Liver (tissue), 9 donors: ENCODE results near the gene ARHGAP27. TPM values are rescaled to one million over a fixed set of nuclear protein-coding genes. Genes with fewer than 3 reads are reported as not detected.

Experiments
- DNase-seq: peaks from one replicate; pipeline ENCODE4 v3.0.0-alpha.2; 2017; ENCODE audit warnings: low spot score
- H3K27ac ChIP-seq, 2 donors: one replicate each; pipeline ENCODE4 v1.7.0; 2013; ENCODE audit warnings: inconsistent platforms in 2 of 2, low read length in 2 of 2, control low read depth in 1 of 2, low read depth in 1 of 2, mild to moderate bottlenecking in 1 of 2
- H3K27me3 ChIP-seq, 4 donors: one replicate each; pipeline versions ENCODE4 v1.6.1 to v1.7.0; 2013; ENCODE audit warnings: low read length in 3 of 4, inconsistent platforms in 1 of 4, mild to moderate bottlenecking in 1 of 4, moderate library complexity in 1 of 4; ENCODE audit not compliant: control insufficient read depth in 4 of 4, insufficient read depth in 4 of 4
- H3K36me3 ChIP-seq, 4 donors: one replicate each; pipeline versions ENCODE4 v1.6.1 to v1.7.0; 2013; ENCODE audit warnings: low read length in 3 of 4, mild to moderate bottlenecking in 3 of 4, low read depth in 1 of 4, moderate library complexity in 1 of 4; ENCODE audit not compliant: control insufficient read depth in 4 of 4, insufficient read depth in 3 of 4
- H3K4me1 ChIP-seq, 4 donors: one replicate each; pipeline versions ENCODE4 v1.6.1 to v1.7.0; 2013; ENCODE audit warnings: low read length in 3 of 4, mild to moderate bottlenecking in 3 of 4, moderate library complexity in 1 of 4; ENCODE audit not compliant: control insufficient read depth in 4 of 4, insufficient read depth in 4 of 4
- H3K4me3 ChIP-seq, 3 donors: one replicate each; pipeline versions ENCODE4 v1.6.1 to v1.7.0; 2013; ENCODE audit warnings: low read length in 3 of 3, control low read depth in 1 of 3, low read depth in 1 of 3, mild to moderate bottlenecking in 1 of 3
- H3K9ac ChIP-seq, 2 donors: one replicate each; pipeline ENCODE4 v1.7.0; 2013; ENCODE audit warnings: low read length in 2 of 2, mild to moderate bottlenecking in 2 of 2, moderate library complexity in 2 of 2, control low read depth in 1 of 2, low read depth in 1 of 2
- H3K9me3 ChIP-seq, 4 donors: one replicate each; pipeline versions ENCODE4 v1.6.1 to v1.7.0; 2013; ENCODE audit warnings: low read length in 3 of 4; ENCODE audit not compliant: control insufficient read depth in 4 of 4
- EGR1 ChIP-seq, 2 donors: IDR thresholded peaks; 2 replicates each; pipeline ENCODE4 v1.6.1; 2016 to 2018; ENCODE audit warnings: antibody characterized with exemption in 2 of 2, low read depth in 2 of 2
- FOXA1 ChIP-seq: IDR thresholded peaks from 2 replicates; pipeline ENCODE4 v1.6.1; 2016; ENCODE audit warnings: antibody characterized with exemption
- FOXA2 ChIP-seq: IDR thresholded peaks from 2 replicates; pipeline ENCODE4 v1.6.1; 2016; ENCODE audit warnings: antibody characterized with exemption
- GABPA ChIP-seq, 2 donors: IDR thresholded peaks in 1 of 2; conservative IDR thresholded peaks in 1 of 2; 2 replicates each; pipeline ENCODE4 v1.6.1; 2016; ENCODE audit warnings: antibody characterized with exemption in 2 of 2, mild to moderate bottlenecking in 1 of 2, moderate library complexity in 1 of 2
- HNF4A ChIP-seq, 2 donors: conservative IDR thresholded peaks; 2 replicates each; pipeline ENCODE4 v1.6.1; 2016; ENCODE audit warnings: antibody characterized with exemption in 2 of 2, mild to moderate bottlenecking in 2 of 2
- JUND ChIP-seq, 2 donors: IDR thresholded peaks; 2 replicates each; pipeline ENCODE4 v1.6.1; 2016; ENCODE audit warnings: antibody characterized with exemption in 2 of 2
- NR2F2 ChIP-seq: IDR thresholded peaks from 2 replicates; pipeline ENCODE4 v1.6.1; 2016; ENCODE audit warnings: antibody characterized with exemption
- RAD21 ChIP-seq, 2 donors: IDR thresholded peaks; 2 replicates each; pipeline ENCODE4 v1.6.1; 2016; ENCODE audit warnings: antibody characterized with exemption in 2 of 2, mild to moderate bottlenecking in 2 of 2
- REST ChIP-seq: IDR thresholded peaks from 2 replicates; pipeline ENCODE4 v1.6.1; 2016; ENCODE audit warnings: antibody characterized with exemption, mild to moderate bottlenecking
- RXRA ChIP-seq, 2 donors: IDR thresholded peaks; 2 replicates each; pipeline ENCODE4 v1.6.1; 2017 to 2018; ENCODE audit warnings: antibody characterized with exemption in 2 of 2, mild to moderate bottlenecking in 1 of 2
- TAF1 ChIP-seq: conservative IDR thresholded peaks from 2 replicates; pipeline ENCODE4 v1.6.1; 2016; ENCODE audit warnings: antibody characterized with exemption, mild to moderate bottlenecking
- YY1 ChIP-seq: IDR thresholded peaks from 2 replicates; pipeline ENCODE4 v1.6.1; 2016; ENCODE audit warnings: antibody characterized with exemption, mild to moderate bottlenecking
- WGBS: extraction: QIAGEN DNeasy Blood & Tissue Kit; methylation state at CpG from one replicate; pipeline ENCODE4 v1.1.7; 2013; 5-methylcytosine and 5-hydroxymethylcytosine counted together
- polyA plus RNA-seq, 2 donors: library from polyadenylated mRNA; stranded (reverse) in 1 of 2; unstranded in 1 of 2; fragments of 200-250 nt in 1 of 2; fragments of >200 nt in 1 of 2; fragmentation: Nextera tagmentation in 1 of 2; extraction: Ambion mirVana in 1 of 2; gene quantifications; one replicate each; pipeline versions ENCODE4 v1.2.1 to v1.2.3, GENCODE V29; 2013 to 2015
- total RNA-seq, 2 donors: library from RNA; depleted of rRNA; stranded (reverse); fragments of >200 nt; gene quantifications; one replicate each; pipeline ENCODE4 v1.2.3, GENCODE V29; 2014
- TF ChIP-seq, protein P1 (sequence below): IDR thresholded peaks from 2 replicates; pipeline ENCODE4 v1.6.1; 2016; ENCODE audit warnings: antibody characterized with exemption
- TF ChIP-seq, protein P2 (sequence below): IDR thresholded peaks from 2 replicates; pipeline ENCODE4 v1.6.1; 2016; ENCODE audit warnings: antibody characterized with exemption
- TF ChIP-seq, protein P3 (sequence below): IDR thresholded peaks from 2 replicates; pipeline ENCODE4 v1.6.1; 2016; ENCODE audit warnings: antibody characterized with exemption
- donor health status: healthy.
- donor health status: healthy.
- donor health status: healthy.
- donor health status: healthy.
- donor health status: healthy.

The ARHGAP27 gene
- total and polyA plus RNA-seq, 4 donors: 1.8 to 10.9 (median 7.8) TPM

DNA sequence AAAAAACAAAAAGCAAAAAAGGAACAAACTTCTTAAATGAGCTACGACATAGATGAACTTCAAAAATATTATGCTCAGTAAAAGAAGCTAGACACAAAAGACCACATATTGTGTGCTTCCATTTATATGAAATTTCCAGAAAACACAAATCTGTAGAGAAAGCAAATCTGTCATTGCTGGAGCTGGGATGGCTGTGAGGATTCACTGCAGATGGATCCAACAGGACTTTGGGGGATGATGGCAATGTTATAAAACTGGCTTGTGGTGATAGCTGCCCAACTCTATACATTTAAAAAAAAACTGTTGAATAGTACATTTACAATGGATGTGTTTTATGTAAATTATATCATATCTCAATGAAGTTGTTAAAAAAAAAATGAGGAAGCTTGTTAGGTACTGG lies 63.2 kb downstream of the ARHGAP27 start:
- TF ChIP-seq, protein P1, sequence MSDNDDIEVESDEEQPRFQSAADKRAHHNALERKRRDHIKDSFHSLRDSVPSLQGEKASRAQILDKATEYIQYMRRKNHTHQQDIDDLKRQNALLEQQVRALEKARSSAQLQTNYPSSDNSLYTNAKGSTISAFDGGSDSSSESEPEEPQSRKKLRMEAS: no peak
- TF ChIP-seq YY1 (no peak), NR2F2 (no peak), REST (no peak)
- TF ChIP-seq, protein P2, sequence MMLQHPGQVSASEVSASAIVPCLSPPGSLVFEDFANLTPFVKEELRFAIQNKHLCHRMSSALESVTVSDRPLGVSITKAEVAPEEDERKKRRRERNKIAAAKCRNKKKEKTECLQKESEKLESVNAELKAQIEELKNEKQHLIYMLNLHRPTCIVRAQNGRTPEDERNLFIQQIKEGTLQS: no peak
- no peaks in the 10 kb centered on the region for H3K36me3 ChIP-seq
- WGBS: 92% methylated on average over 1 of the region's 1 CpG
- H3K27ac ChIP-seq: no peak overlapping the region
- H3K9ac ChIP-seq: no peak overlapping the region
- no peak for DNase-seq
- peaks cover 0 to 16% (median 11%) of the 10 kb centered on the region in 4 donors for H3K4me1 ChIP-seq
- H3K9me3 ChIP-seq: no peaks in the 10 kb centered on the region
- no peaks in the 10 kb centered on the region for H3K27me3 ChIP-seq
- H3K4me3 ChIP-seq: no peak overlapping the region

DNA sequence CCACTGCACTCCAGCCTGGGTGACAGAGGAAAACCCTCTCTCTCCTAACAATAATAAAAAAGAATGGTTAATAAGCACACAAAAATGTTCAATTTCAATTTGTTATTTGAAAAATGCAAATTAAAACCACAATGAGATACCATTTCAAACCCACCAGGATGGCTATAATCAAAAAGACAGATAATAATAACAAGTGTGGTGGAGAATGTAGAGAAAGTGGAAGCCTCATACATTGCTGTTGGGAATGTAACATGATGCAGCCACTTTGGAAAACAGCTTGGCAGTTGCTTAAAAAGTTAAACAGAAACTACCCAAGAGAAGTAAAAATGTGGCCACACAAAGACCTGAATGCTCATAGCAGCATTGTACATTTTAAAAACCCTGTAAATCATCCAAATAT lies 64.0 kb downstream of the ARHGAP27 start:
- H3K4me3 ChIP-seq: no peak overlapping the region
- DNase-seq: no peak
- no peaks in the 10 kb centered on the region for H3K27me3 ChIP-seq
- no peak overlapping the region for H3K9ac ChIP-seq
- no peak for TF ChIP-seq HNF4A (conservative IDR thresholded peaks at IDR 0.05)
- TF ChIP-seq FOXA2: no peak
- TF ChIP-seq GABPA (IDR thresholded peaks at IDR 0.05 in 1 of 2, conservative IDR thresholded peaks at IDR 0.05 in 1 of 2): no peak
- TF ChIP-seq RAD21 (IDR thresholded peaks at IDR 0.05): no peak
- no peak for TF ChIP-seq JUND (IDR thresholded peaks at IDR 0.05)
- TF ChIP-seq, protein P1: no peak
- no peak for TF ChIP-seq RXRA (IDR thresholded peaks at IDR 0.05)
- TF ChIP-seq NR2F2: no peak
- TF ChIP-seq, protein P2: no peak
- no peak for TF ChIP-seq YY1
- no peak for TF ChIP-seq REST
- no peak for TF ChIP-seq FOXA1
- no peak for TF ChIP-seq TAF1
- TF ChIP-seq, protein P3, sequence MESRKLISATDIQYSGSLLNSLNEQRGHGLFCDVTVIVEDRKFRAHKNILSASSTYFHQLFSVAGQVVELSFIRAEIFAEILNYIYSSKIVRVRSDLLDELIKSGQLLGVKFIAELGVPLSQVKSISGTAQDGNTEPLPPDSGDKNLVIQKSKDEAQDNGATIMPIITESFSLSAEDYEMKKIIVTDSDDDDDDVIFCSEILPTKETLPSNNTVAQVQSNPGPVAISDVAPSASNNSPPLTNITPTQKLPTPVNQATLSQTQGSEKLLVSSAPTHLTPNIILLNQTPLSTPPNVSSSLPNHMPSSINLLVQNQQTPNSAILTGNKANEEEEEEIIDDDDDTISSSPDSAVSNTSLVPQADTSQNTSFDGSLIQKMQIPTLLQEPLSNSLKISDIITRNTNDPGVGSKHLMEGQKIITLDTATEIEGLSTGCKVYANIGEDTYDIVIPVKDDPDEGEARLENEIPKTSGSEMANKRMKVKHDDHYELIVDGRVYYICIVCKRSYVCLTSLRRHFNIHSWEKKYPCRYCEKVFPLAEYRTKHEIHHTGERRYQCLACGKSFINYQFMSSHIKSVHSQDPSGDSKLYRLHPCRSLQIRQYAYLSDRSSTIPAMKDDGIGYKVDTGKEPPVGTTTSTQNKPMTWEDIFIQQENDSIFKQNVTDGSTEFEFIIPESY: no peak
- TF ChIP-seq EGR1 (IDR thresholded peaks at IDR 0.05; ENCODE audit: low read depth in 2 of 2): no peak
- H3K9me3 ChIP-seq: no peaks in the 10 kb centered on the region
- no peak overlapping the region for H3K27ac ChIP-seq
- peaks cover 0 to 16% (median 11%) of the 10 kb centered on the region in 4 donors for H3K4me1 ChIP-seq
- no peaks in the 10 kb centered on the region for H3K36me3 ChIP-seq
